ENCODE measurements around the gene ZNF302.

DNA sequence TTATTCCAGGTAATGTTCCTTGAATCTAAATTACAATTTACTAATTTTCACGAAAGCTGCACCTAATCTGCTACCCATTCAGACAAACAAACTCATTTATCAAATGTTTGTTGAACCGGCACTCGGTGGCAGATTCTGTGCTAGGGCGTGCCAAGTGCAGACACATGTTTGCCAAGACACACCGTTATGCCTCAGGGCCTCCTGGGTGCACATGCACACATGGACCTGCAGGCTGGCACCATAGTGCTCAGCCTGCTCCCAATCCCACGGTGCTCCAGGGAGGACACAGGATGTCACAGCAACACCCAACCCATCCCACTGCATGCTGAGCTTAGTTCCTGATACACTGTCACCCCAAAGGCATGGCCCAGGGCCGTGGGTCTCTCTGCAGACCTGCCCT is 8.2 kb upstream of the ZNF302 start:
- TF ChIP-seq, protein P1, sequence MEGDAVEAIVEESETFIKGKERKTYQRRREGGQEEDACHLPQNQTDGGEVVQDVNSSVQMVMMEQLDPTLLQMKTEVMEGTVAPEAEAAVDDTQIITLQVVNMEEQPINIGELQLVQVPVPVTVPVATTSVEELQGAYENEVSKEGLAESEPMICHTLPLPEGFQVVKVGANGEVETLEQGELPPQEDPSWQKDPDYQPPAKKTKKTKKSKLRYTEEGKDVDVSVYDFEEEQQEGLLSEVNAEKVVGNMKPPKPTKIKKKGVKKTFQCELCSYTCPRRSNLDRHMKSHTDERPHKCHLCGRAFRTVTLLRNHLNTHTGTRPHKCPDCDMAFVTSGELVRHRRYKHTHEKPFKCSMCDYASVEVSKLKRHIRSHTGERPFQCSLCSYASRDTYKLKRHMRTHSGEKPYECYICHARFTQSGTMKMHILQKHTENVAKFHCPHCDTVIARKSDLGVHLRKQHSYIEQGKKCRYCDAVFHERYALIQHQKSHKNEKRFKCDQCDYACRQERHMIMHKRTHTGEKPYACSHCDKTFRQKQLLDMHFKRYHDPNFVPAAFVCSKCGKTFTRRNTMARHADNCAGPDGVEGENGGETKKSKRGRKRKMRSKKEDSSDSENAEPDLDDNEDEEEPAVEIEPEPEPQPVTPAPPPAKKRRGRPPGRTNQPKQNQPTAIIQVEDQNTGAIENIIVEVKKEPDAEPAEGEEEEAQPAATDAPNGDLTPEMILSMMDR (conservative IDR thresholded peaks at IDR 0.05; ENCODE audit: low read length), result no peak
- TF ChIP-seq EZH2phosphoT487 (IDR thresholded peaks at IDR 0.05; ENCODE audit: borderline replicate concordance, low read depth, low read length), result no peak
